SK-N-SH (cell line): ENCODE data around the gene PHF1. TPM values are rescaled to one million over a fixed set of nuclear protein-coding genes. Genes with fewer than 3 reads are reported as not detected.

Source experiments
- CTCF ChIA-PET: fragments of 300-600, 350-600 bp; formaldehyde crosslinking; extraction: SDS; loops from one replicate; lab custom pipeline; 2021; lab: Yijun Ruan, JAX
- POLR2A ChIA-PET: fragments of 350-600 bp; sonication (Branson Sonifier 250); formaldehyde crosslinking; extraction: SDS; loops from one replicate; lab custom pipeline; 2020; ENCODE audit warnings: antibody characterized with exemption, inconsistent platforms; lab: Yijun Ruan, JAX
- DNase-seq: peaks from one replicate; pipeline ENCODE4 v3.0.0; 2012
- H2AFZ ChIP-seq: fragments of 200-600 bp; sonication (generic); 2 replicates; pipeline ENCODE4 v1.8.1; 2016; ENCODE audit warnings: antibody characterized with exemption, mild to moderate bottlenecking, low read depth
- H3F3A ChIP-seq: fragments of 200-600 bp; sonication (generic); replicated peaks from 2 replicates; pipeline ENCODE3; 2016; ENCODE audit warnings: antibody characterized with exemption, mild to moderate bottlenecking; ENCODE audit not compliant: insufficient read depth
- H3K27ac ChIP-seq, 2 experiments: fragments of 200-500 bp in 1 of 2; fragments of 200-600 bp in 1 of 2; sonication (Bioruptor generic) in 1 of 2; sonication (generic), shearing (Covaris generic) in 1 of 2; 2 replicates each; pipeline versions ENCODE4 v1.5.1 to v1.6.1; 2014 to 2016; ENCODE audit warnings: low read depth in 2 of 2, inconsistent platforms in 1 of 2, low read length in 1 of 2, mild to moderate bottlenecking in 1 of 2, mixed read lengths in 1 of 2
- H3K27me3 ChIP-seq: fragments of 200-600 bp; sonication (generic), shearing (Covaris generic); 2 replicates; pipeline ENCODE4 v1.6.1; 2016; ENCODE audit warnings: mixed run types; ENCODE audit not compliant: insufficient read depth
- H3K36me3 ChIP-seq, 2 experiments: fragments of 200-500 bp in 1 of 2; fragments of 200-600 bp in 1 of 2; sonication (Bioruptor generic) in 1 of 2; sonication (generic) in 1 of 2; replicated peaks in 1 of 2; 2 replicates each; pipeline versions ENCODE3 to v1.5.1; 2014 to 2016; ENCODE audit warnings: low read length in 1 of 2, mild to moderate bottlenecking in 1 of 2; ENCODE audit not compliant: insufficient read depth in 2 of 2, control insufficient read depth in 1 of 2
- H3K4me1 ChIP-seq, 2 experiments: fragments of 200-500 bp in 1 of 2; fragments of 200-600 bp in 1 of 2; sonication (Bioruptor generic) in 1 of 2; sonication (generic), shearing (Covaris generic) in 1 of 2; 2 replicates each; pipeline versions ENCODE4 v1.5.1 to v1.6.1; 2014 to 2016; ENCODE audit warnings: low read depth in 1 of 2, low read length in 1 of 2, mixed run types in 1 of 2; ENCODE audit not compliant: insufficient read depth in 2 of 2, control insufficient read depth in 1 of 2
- H3K4me2 ChIP-seq: fragments of 200-600 bp; sonication (generic), shearing (Covaris generic); 2 replicates; pipeline ENCODE4 v1.6.1; 2017; ENCODE audit warnings: mixed run types
- H3K4me3 ChIP-seq, 2 experiments: fragments of 200-500 bp in 1 of 2; fragments of 200-600 bp in 1 of 2; sonication (Bioruptor generic) in 1 of 2; sonication (generic), shearing (Covaris generic) in 1 of 2; 2 replicates each; pipeline versions ENCODE4 v1.5.1 to v1.8.1; 2014 to 2016; ENCODE audit warnings: low read depth in 2 of 2, inconsistent platforms in 1 of 2, low read length in 1 of 2, mild to moderate bottlenecking in 1 of 2, mixed read lengths in 1 of 2, moderate library complexity in 1 of 2
- H3K79me2 ChIP-seq: fragments of 200-600 bp; sonication (generic); 2 replicates; pipeline ENCODE4 v1.8.1; 2017; ENCODE audit warnings: mild to moderate bottlenecking; ENCODE audit not compliant: insufficient read depth
- H3K9ac ChIP-seq: fragments of 200-600 bp; sonication (generic); 2 replicates; pipeline ENCODE4 v1.6.1; 2017; ENCODE audit warnings: mixed run types
- H3K9me2 ChIP-seq: fragments of 200-600 bp; sonication (generic); 2 replicates; pipeline ENCODE4 v1.6.1; 2017; ENCODE audit warnings: mixed run types
- H3K9me3 ChIP-seq: fragments of 200-600 bp; sonication (generic); 2 replicates; pipeline ENCODE4 v1.6.1; 2017; ENCODE audit warnings: mixed run types, mild to moderate bottlenecking, moderate library complexity
- H4K20me1 ChIP-seq: fragments of 200-600 bp; sonication (generic); 2 replicates; pipeline ENCODE4 v1.6.1; 2017; ENCODE audit warnings: mild to moderate bottlenecking, mixed run types; ENCODE audit not compliant: insufficient read depth
- CHD2 ChIP-seq: fragments of 150-350 bp; IDR thresholded peaks from 2 replicates; pipeline ENCODE4 v1.6.1; 2018; ENCODE audit warnings: low read length; ENCODE audit not compliant: partially characterized antibody
- ELF1 ChIP-seq: IDR thresholded peaks from 2 replicates; pipeline ENCODE4 v1.4.0; 2012
- EP300 ChIP-seq, 2 experiments: IDR thresholded peaks; 2 replicates each; pipeline versions ENCODE4 v1.4.0 to v1.6.1; 2012; ENCODE audit warnings: borderline replicate concordance in 1 of 2, low read depth in 1 of 2, low read length in 1 of 2
- EZH2phosphoT487 ChIP-seq: fragments of 200-600 bp; sonication (generic); IDR thresholded peaks from 2 replicates; pipeline ENCODE4 v1.6.1; 2017; ENCODE audit warnings: low read depth, mixed run types, mild to moderate bottlenecking, antibody characterized with exemption, moderate library complexity, borderline replicate concordance
- FOSL2 ChIP-seq: IDR thresholded peaks from 2 replicates; pipeline ENCODE4 v1.4.0; 2012; ENCODE audit warnings: low read depth, mild to moderate bottlenecking, moderate library complexity, borderline replicate concordance
- FOXJ3 ChIP-seq: sonication (generic); formaldehyde crosslinking; IDR thresholded peaks from 2 replicates; pipeline ENCODE4 v1.5.1; 2020; ENCODE audit warnings: mild to moderate bottlenecking, missing genetic modification reagents
- FOXM1 ChIP-seq: IDR thresholded peaks from 2 replicates; pipeline ENCODE4 v1.4.0; 2012; ENCODE audit warnings: low read depth, mild to moderate bottlenecking
- GABPA ChIP-seq: IDR thresholded peaks from 2 replicates; pipeline ENCODE4 v1.4.0; 2012; ENCODE audit warnings: low read depth, mild to moderate bottlenecking
- IRF3 ChIP-seq: fragments of 150-350 bp; IDR thresholded peaks from 2 replicates; pipeline ENCODE4 v1.6.1; 2016; ENCODE audit warnings: mild to moderate bottlenecking, low read depth, low read length
- JUND ChIP-seq: IDR thresholded peaks from 2 replicates; pipeline ENCODE4 v1.4.0; 2012
- MEF2A ChIP-seq: IDR thresholded peaks from 2 replicates; pipeline ENCODE4 v1.4.0; 2012; ENCODE audit warnings: low read depth, borderline replicate concordance
- MXI1 ChIP-seq: IDR thresholded peaks from 2 replicates; pipeline ENCODE4 v1.6.1; 2012; ENCODE audit warnings: mild to moderate bottlenecking, low read depth, low read length, improper control_type of control experiment
- NFIC ChIP-seq: IDR thresholded peaks from 2 replicates; pipeline ENCODE4 v1.4.0; 2012; ENCODE audit warnings: borderline replicate concordance
- NRF1 ChIP-seq: IDR thresholded peaks from 2 replicates; pipeline ENCODE4 v1.6.1; 2012; ENCODE audit warnings: low read depth, mild to moderate bottlenecking, low read length
- PBX3 ChIP-seq: IDR thresholded peaks from 2 replicates; pipeline ENCODE4; 2012
- POLR2AphosphoS5 ChIP-seq: IDR thresholded peaks from 2 replicates; pipeline ENCODE4 v1.6.1; 2012; ENCODE audit warnings: low read depth, low read length
- RAD21 ChIP-seq: IDR thresholded peaks from 2 replicates; pipeline ENCODE4 v1.6.1; 2012; ENCODE audit warnings: mild to moderate bottlenecking, low read length
- SIN3A ChIP-seq: IDR thresholded peaks from 2 replicates; pipeline ENCODE4 v1.6.1; 2012; ENCODE audit warnings: low read depth, mild to moderate bottlenecking, low read length, moderate library complexity, borderline replicate concordance
- TAF1 ChIP-seq: IDR thresholded peaks from 2 replicates; pipeline ENCODE4 v1.6.1; 2012; ENCODE audit warnings: low read depth, mild to moderate bottlenecking, low read length, moderate library complexity, borderline replicate concordance
- TEAD4 ChIP-seq: IDR thresholded peaks from 2 replicates; pipeline ENCODE4 v1.4.0; 2012; ENCODE audit warnings: mild to moderate bottlenecking, borderline replicate concordance; ENCODE audit not compliant: insufficient read depth
- YY1 ChIP-seq: IDR thresholded peaks from 2 replicates; pipeline ENCODE4 v1.4.0; 2012; ENCODE audit warnings: low read depth, mild to moderate bottlenecking
- WGBS: methylation state at CpG from one replicate; pipeline ENCODE4 v1.1.6; 2017; ENCODE audit warnings: low lambda C conversion rate; 5-methylcytosine and 5-hydroxymethylcytosine counted together
- polyA plus RNA-seq, 3 experiments: library from polyadenylated mRNA; depleted of rRNA; stranded (reverse); fragments of >200 nt; gene quantifications; 2 replicates each; pipeline ENCODE4 v1.2.3, GENCODE V29; 2012
- TF ChIP-seq, protein P1 (sequence below): IDR thresholded peaks from 2 replicates; pipeline ENCODE4 v1.4.0; 2012; ENCODE audit warnings: low read depth, borderline replicate concordance
- TF ChIP-seq, protein P2 (sequence below): IDR thresholded peaks from 2 replicates; pipeline ENCODE4 v1.4.0; 2012; ENCODE audit warnings: low read depth, borderline replicate concordance
- TF ChIP-seq, protein P3 (sequence below): fragments of 200-600 bp; sonication (generic); IDR thresholded peaks from 2 replicates; pipeline ENCODE4 v1.6.1; 2017; ENCODE audit warnings: antibody characterized with exemption, mild to moderate bottlenecking, moderate library complexity
- TF ChIP-seq, protein P4 (sequence below): IDR thresholded peaks from 2 replicates; pipeline ENCODE4 v1.4.0; 2012; ENCODE audit warnings: low read depth

Gene PHF1
- polyA plus RNA-seq, 1 of the 3 experiments (the other 2 are of a cell fraction), result 48.7 TPM

DNA sequence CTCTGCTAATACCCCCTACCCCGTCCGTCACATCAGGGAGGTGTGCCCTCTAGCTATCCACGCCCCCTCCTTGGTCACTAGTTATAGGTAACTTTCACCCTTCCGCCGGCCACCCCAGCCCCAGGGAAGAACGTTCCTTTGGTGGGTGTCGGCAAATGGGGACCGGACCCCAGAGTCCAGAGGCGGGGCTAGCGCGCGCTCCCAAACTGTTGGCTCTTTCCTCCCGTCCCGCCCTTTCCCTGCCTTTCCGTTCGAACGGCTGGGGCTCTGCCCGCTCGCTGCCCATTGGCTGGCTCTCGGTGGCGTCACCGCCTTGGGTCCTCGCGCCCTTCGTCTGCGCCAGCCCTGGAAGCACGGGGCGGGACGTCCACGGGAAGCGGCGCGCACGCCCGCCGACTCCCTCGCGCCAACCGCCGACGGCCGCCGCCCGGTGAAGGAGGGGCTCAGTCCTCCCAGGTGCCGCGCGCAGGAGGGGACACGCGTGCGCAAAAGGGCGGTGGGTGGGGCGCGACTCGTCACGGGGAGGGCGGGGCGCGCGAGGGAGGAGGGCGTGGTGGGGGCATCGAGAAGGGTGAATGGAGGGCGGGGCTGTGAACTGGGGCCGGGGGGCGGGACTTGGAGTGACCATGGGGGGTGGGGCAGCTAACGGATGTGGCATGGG, 634 bp upstream of the PHF1 start:
- peaks cover 52% of the 10 kb centered on the region for H3F3A ChIP-seq
- no peaks in the 10 kb centered on the region for H4K20me1 ChIP-seq
- peak overlapping the region; percentile 85; the same call in 1 of the 2 replicates for H2AFZ ChIP-seq
- CTCF ChIA-PET, result interaction anchor here (0.9 to 3.1 kb wide), 4 partner anchors 9 to 133 kb away, joined by 3 to 10 read pairs (median 3); partner anchors contain the start of genes B3GALT4 and SYNGAP1
- DNase-seq, result peak; percentile 98
- WGBS, result 3% methylated on average over 37 of the region's 65 CpGs
- H3K27ac ChIP-seq, result peak overlapping the region; percentile 83 to 95
- peaks cover 12 to 42% of the 10 kb centered on the region in 2 experiments for H3K36me3 ChIP-seq
- H3K9me3 ChIP-seq, result no peaks in the 10 kb centered on the region
- H3K4me2 ChIP-seq, result peak overlapping the region; percentile 87
- H3K79me2 ChIP-seq, result peaks cover 39% of the 10 kb centered on the region
- no peaks in the 10 kb centered on the region for H3K9me2 ChIP-seq
- H3K4me3 ChIP-seq, result peak overlapping the region; percentile 71 to 76
- POLR2A ChIA-PET, result interaction anchor here (0.7 to 0.8 kb wide), 2 partner anchors 92 to 97 kb away, joined by 3 read pairs; partner anchors contain the start of gene ZBTB22
- peak overlapping the region; percentile 90 for H3K9ac ChIP-seq
- peaks cover 0 to 17% of the 10 kb centered on the region in 2 experiments; a peak in 1 of 4 replicates for H3K4me1 ChIP-seq
- no peaks in the 10 kb centered on the region for H3K27me3 ChIP-seq
- peak; percentile 65; the same call in 1 of the 2 replicates for TF ChIP-seq SIN3A
- no peak; the same call in 1 of the 2 replicates for TF ChIP-seq NFIC
- TF ChIP-seq EP300 (IDR thresholded peaks at IDR 0.05; ENCODE audit: borderline replicate concordance in 1 of 2, low read depth in 1 of 2, low read length in 1 of 2), result peak; percentile 8 to 38; a peak in 1 of 4 replicates
- TF ChIP-seq TEAD4, result no peak
- peak; percentile 56 for TF ChIP-seq ELF1
- TF ChIP-seq NRF1, result peak; percentile 71
- TF ChIP-seq MEF2A, result no peak
- TF ChIP-seq GABPA, result peak; percentile 64
- peak; percentile 77; the same call in 1 of the 2 replicates for TF ChIP-seq PBX3
- TF ChIP-seq YY1, result no peak
- peak; percentile 90 for TF ChIP-seq MXI1
- TF ChIP-seq, protein P1, sequence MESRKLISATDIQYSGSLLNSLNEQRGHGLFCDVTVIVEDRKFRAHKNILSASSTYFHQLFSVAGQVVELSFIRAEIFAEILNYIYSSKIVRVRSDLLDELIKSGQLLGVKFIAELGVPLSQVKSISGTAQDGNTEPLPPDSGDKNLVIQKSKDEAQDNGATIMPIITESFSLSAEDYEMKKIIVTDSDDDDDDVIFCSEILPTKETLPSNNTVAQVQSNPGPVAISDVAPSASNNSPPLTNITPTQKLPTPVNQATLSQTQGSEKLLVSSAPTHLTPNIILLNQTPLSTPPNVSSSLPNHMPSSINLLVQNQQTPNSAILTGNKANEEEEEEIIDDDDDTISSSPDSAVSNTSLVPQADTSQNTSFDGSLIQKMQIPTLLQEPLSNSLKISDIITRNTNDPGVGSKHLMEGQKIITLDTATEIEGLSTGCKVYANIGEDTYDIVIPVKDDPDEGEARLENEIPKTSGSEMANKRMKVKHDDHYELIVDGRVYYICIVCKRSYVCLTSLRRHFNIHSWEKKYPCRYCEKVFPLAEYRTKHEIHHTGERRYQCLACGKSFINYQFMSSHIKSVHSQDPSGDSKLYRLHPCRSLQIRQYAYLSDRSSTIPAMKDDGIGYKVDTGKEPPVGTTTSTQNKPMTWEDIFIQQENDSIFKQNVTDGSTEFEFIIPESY, result 0 out of 2 replicates have a peak, but pooled peaks have one; percentile 40
- no peak; the same call in 1 of the 2 replicates for TF ChIP-seq JUND
- TF ChIP-seq FOSL2, result no peak
- no peak for TF ChIP-seq EZH2phosphoT487
- TF ChIP-seq, protein P2, sequence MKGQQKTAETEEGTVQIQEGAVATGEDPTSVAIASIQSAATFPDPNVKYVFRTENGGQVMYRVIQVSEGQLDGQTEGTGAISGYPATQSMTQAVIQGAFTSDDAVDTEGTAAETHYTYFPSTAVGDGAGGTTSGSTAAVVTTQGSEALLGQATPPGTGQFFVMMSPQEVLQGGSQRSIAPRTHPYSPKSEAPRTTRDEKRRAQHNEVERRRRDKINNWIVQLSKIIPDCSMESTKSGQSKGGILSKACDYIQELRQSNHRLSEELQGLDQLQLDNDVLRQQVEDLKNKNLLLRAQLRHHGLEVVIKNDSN, result no peak
- peak; percentile 30; the same call in 1 of the 2 replicates for TF ChIP-seq IRF3
- TF ChIP-seq CHD2, result peak; percentile 75
- TF ChIP-seq, protein P3, sequence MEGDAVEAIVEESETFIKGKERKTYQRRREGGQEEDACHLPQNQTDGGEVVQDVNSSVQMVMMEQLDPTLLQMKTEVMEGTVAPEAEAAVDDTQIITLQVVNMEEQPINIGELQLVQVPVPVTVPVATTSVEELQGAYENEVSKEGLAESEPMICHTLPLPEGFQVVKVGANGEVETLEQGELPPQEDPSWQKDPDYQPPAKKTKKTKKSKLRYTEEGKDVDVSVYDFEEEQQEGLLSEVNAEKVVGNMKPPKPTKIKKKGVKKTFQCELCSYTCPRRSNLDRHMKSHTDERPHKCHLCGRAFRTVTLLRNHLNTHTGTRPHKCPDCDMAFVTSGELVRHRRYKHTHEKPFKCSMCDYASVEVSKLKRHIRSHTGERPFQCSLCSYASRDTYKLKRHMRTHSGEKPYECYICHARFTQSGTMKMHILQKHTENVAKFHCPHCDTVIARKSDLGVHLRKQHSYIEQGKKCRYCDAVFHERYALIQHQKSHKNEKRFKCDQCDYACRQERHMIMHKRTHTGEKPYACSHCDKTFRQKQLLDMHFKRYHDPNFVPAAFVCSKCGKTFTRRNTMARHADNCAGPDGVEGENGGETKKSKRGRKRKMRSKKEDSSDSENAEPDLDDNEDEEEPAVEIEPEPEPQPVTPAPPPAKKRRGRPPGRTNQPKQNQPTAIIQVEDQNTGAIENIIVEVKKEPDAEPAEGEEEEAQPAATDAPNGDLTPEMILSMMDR, result no peak
- peak; percentile 15; the same call in 1 of the 2 replicates for TF ChIP-seq TAF1
- no peak; the same call in 1 of the 2 replicates for TF ChIP-seq FOXM1
- no peak for TF ChIP-seq RAD21
- peak; percentile 50; the same call in 1 of the 2 replicates for TF ChIP-seq FOXJ3 (CRISPR knock-in tag)
- TF ChIP-seq, protein P4, sequence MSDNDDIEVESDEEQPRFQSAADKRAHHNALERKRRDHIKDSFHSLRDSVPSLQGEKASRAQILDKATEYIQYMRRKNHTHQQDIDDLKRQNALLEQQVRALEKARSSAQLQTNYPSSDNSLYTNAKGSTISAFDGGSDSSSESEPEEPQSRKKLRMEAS, result peak; percentile 91
- peak; percentile 81 for TF ChIP-seq POLR2AphosphoS5
